GM18502 (cell line): ENCODE results near the gene DLGAP3.
"Not testable (repeated sequence)": the region's sequence is repeated elsewhere in the genome, so short reads cannot be mapped to it uniquely, and the experiment has no call there.

Experiments used
- ATAC-seq: cut with Tn5 transposase; IDR thresholded peaks from one replicate; pipeline ENCODE4 v1.9.1; 2021; ENCODE audit warnings: mild to moderate bottlenecking; ENCODE audit not compliant: unreplicated experiment, poor library complexity

Gene DLGAP3

GRCh38 chr1:34929497-34929852 is at the start of gene DLGAP3:
Gene DLGAP3, minus strand, starts transcription at chr1:34929650. Its CDS starts 24,267 bp downstream, at chr1:34905383.
- no peak for ATAC-seq

DNA sequence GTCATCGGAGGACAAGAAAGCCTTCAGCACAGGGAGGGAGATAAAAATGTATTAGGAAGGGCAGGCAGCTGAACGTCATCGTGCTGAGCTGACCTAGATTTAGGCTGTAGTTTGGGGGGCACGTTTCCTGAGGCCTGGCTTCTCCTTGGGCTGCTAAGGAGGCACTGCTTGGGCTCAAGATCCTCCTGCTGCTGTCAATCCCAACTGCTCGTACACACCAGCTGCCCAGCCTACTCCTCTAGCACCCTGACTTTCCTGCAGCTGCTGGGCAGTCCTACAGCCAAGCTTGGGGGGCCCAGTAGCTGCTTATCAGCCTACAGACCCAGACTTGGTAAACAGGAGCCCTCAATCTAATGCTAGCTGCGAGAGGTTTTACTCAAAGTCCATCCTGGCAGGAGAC is 49.5 kb upstream of the DLGAP3 start:
- ATAC-seq, result no peak

- no peak for ATAC-seq
Observed at GRCh38 chr1:34977858-34978257, 48.4 kb upstream of the DLGAP3 start.

GRCh38 chr1:34977210-34977471 is 47.7 kb upstream of the DLGAP3 start:
- ATAC-seq, result no peak

- ATAC-seq, result no peak
Observed at GRCh38 chr1:34976384-34977209, 47.1 kb upstream of the DLGAP3 start.

DNA sequence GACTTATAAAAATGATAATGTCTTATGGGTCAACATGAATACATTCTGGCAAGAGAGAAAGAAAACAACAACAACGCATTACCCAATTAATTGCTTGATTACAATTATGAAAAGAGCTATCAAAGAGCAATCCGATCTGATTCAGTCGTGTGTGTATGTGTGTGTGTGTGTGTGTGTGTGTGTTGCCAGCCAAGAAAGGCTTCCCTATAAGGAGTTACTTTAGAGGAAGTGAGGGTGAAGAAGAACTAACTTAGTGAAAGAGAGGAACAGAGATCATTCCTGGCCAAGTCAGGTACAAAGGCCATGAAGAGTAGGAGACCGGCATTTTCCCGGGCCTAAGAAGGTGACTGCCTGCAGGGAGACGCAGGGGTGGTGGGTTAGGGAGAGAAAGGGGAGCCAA is 46.3 kb upstream of the DLGAP3 start:
- no peak for ATAC-seq

DNA sequence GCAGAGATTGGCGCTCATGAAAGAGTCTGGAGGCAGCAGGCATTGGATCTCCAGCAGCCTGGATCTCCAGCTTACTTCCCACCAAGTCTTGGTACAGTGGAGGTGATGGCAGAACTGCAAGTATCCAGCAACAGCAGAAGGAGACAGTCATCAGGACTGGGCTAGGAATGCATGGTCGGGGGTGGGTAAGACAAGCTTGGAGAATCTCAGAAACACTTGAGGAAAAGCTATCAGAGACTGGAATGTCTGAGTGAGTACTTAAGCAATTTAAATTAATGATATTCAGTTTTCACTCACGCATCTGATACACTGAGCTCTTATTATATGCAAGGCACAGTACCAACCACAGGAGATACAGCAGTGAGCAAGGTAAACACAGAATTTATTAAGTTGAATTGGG is 45.9 kb upstream of the DLGAP3 start:
- ATAC-seq, result no peak

- ATAC-seq, result no peak
Observed at GRCh38 chr1:34974626-34975025, 45.2 kb upstream of the DLGAP3 start.

DNA sequence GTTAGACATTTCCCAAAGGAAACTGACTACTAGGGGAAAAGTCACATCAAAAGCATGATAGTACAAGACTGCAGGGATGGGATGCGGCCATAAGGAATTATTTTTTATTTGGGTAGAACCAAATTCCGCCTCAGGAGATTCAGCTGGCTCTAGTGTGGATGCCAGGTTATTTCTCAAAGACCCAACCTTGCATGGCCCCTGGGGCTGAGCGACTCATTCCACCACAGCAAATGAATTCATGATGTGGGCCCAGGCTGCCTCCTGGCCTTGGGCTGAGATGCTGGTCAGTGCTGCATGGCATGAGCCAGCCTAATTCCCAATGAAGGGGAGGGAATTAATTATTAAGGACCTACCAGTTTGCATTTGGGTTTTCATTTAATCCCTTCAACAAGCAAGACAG is 43.9 kb upstream of the DLGAP3 start:
- ATAC-seq, result no peak

DNA sequence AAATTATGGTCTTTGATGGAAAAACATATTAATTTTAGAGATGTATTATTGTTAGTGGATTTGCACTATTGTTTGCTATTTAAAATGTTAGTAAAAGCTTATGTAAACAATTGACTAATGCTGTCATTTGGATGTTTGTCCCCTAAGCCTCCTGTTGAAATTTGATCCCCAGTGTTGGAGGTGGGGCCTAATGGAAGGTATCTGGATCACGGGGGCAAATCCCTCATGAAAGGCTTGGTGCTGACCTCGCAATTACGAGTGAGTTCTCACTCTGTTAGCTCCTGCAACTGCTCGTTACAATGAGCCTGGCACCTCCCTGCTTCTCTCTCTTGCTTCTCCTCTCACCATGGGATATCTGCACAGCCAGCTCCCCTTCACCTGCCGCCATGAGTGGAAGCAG is 41.4 kb upstream of the DLGAP3 start:
- ATAC-seq, result no peak

DNA sequence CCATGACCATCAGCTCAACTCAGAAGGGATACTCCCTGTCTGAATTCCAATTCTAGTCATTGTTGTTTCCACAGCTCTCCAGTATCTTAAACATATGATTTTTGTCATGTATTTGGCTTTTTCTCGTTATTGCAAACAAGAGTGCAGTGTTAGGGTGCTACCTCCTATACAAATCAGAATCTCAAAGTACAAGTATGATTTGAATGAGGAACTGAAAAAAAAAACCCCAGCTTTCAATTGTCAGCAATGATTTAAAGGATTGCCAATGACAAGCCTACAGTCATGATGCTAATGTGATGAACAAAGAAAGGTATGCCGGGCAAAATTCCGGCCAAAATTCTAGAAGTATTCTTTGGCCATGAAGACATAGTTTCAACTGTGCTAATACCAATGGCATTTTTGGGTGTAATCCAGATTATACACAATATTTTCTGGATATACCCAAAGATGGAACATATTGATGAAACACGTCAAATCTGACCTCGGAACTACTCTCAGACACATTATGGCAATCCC is 40.8 kb upstream of the DLGAP3 start:
- ATAC-seq, result no peak

GRCh38 chr1:34968297-34968696 is 38.8 kb upstream of the DLGAP3 start:
- not testable (repeated sequence) for ATAC-seq

- ATAC-seq, result not testable (repeated sequence)
Observed at GRCh38 chr1:34967672-34968071, 38.2 kb upstream of the DLGAP3 start.

DNA sequence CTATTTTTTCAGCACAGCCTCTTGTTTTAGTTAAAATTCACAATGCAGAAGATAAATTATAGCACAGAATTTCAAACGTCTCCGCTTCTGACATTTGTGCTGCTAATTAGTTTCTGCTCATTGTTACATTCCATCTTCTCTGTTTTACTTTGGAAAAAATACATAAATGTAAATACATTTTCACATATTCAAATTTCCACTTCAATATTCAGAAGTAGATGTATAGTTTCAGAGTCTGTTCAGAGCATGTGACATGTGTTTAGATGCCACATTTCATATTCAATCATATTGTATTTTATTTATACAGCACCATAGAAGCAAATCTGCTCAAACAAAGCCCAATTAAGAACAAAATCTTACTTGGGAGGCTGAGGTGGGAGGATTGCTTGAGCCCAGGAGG is 36.1 kb upstream of the DLGAP3 start:
- no peak for ATAC-seq

- no peak for ATAC-seq
Observed at GRCh38 chr1:34950428-34950827, 21.0 kb upstream of the DLGAP3 start.

DNA sequence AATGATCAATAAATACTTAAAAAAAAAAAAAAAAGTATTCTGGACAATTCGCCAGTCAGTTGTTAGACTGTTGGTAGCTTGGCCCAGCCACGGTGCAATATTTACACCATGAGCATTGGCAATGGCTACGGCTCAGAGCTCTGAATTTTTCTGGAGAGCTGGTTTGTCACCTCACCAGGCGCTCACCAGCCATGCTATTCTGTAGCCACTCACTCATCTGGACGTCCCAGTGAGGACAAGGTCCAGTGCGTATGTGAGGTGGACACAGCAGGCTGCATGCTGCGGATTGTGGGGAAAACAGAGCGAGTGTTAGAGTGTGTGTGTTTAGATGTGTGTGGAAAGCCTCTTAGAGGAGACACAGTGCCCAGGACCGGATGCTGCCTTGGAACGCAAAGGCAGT is 19.3 kb upstream of the DLGAP3 start:
- ATAC-seq, result not testable (repeated sequence)

GRCh38 chr1:34947641-34948314 is 18.3 kb upstream of the DLGAP3 start:
- not testable (repeated sequence) for ATAC-seq

DNA sequence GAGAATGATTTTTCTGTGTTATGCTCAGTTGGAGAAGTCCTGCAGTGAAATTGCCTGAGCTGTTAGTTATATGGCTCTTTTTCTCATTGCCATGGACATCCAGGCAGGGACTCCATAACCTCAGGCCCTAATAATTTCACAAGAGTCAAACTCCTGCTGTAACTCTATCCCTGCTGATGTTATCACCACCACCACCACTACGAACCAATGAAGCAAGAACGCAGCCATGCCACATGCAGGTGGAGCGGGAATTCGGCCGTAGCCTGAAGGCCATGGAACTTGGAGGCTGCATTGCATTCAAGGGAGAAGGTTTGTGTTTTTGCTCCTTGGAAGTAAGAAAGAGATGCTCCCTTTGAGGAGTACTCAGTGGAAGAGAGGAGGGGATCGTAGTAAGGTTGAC is 16.8 kb upstream of the DLGAP3 start:
- no peak for ATAC-seq

GRCh38 chr1:34941798-34942197 is 12.3 kb upstream of the DLGAP3 start:
- not testable (repeated sequence) for ATAC-seq

GRCh38 chr1:34930702-34931071 is 1.2 kb upstream of the DLGAP3 start:
- no peak for ATAC-seq

DNA sequence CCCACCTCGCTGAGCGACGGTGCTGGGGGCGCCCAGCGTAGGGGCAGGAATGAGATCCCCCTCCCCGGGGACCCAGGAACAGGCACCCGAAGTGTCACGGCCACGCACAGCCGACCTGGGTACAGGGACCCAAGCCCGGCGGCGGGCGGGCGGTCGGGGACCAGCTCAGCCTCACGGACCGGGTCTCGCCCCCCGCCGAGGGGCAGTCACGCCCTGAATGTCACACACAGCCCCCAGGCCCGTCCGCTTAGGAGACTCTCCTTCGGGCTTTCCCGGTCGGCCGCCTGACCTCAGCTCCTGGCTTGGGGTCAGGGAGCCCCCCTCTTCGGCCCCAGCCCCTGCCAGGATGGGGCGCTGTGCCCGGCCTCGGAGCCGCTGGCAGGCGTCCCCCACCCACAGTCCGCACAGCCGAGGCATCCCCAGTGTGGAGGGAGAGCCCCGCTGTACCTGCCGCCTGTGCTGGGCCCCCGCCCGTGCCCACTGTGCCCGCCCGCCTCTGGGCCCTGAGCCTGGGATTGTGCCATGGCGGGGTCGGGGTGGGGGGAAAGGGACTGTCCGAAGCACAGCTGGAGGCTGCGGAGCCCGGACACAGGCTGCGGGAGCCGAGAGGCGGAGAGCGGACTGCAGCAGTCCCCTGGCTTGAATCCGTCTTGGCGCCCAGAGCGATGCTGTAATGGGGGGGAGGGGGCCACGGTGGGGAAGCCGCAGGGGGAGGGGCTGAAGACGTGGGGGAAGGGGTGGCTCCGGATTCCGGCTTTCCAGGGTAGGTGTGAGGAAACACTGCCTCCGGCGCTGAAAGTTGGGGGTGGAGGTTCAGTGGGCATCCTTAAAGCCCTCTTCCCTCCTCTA is 627 bp upstream of the DLGAP3 start:
- no peak for ATAC-seq
